Left cardiac atrium (tissue), 4 donors: ENCODE results near the gene RTN4. TPM values are rescaled to one million over a fixed set of nuclear protein-coding genes. Genes with fewer than 3 reads are reported as not detected.

Source experiments
- ATAC-seq, 2 donors: fragments of 200-7000 bp; cut with Tn5 transposase; one replicate each; pipeline ENCODE4 v1.9.1; 2020; ENCODE audit warnings: mild to moderate bottlenecking in 2 of 2, moderate library complexity in 2 of 2
- DNase-seq: peaks from one replicate; pipeline ENCODE4 v3.0.0-alpha.2; 2020
- intact Hi-C, 2 donors: fragments of 100-400 bp; cut with DNase I; formaldehyde crosslinking; loops; one replicate each; pipeline versions ENCODE4 v1.14.1 to v1.15.1; 2022 to 2023
- total RNA-seq, 2 donors: library from RNA; stranded (reverse); fragmentation: NEBNext Ultra II Directional; extraction: Animal tissue kit (Norgen Biotek cat#: 25700); gene quantifications; one replicate each; pipeline ENCODE4 v1.2.1, GENCODE V29; 2021
- donor health status: DM: no; HTN: yes; CAD: no.
- donor health status: DM: no; HTN: yes; CAD: no; lungs with severe emphysema.
- donor health status: DM: yes; HTN: yes; CAD: no.
- donor health status: Dilated cardiomyopathy.

RTN4 gene
- total RNA-seq, 2 donors from 2014 or later: 249 to 251 TPM

DNA sequence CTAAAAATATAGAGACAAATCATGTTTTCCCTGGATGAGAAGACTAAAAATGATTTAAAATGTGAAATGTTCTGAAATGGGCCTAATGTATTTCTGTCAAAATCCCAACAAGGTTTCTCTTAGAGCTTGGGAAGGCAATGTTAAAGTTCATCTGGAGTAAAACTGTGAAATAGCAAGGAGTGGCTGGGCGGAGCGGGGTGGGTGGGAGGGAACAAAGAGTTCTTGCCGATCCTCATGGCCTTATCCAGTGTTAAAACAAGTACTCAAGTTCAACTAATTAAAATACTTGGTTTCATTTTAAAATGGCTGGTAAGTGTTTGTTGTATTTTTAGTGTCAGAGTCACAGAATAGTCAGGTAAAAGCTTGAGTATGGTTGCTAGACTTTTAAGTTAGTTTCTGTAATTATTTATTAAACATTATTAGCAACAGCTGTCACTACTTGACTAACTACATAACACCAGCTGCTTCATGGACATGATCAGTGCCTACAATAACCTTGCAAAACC, 87.3 kb downstream of the RTN4 start:
- intact Hi-C loops: no loop called here
- ATAC-seq (no peak), DNase-seq (no peak)

- DNase-seq: no peak
- ATAC-seq: no peak
- intact Hi-C loops: no loop called here
Measured at GRCh38 chr2:54962511-54962910, 87.7 kb downstream of the RTN4 start.

- no peak for ATAC-seq
- intact Hi-C loops: no loop called here
- no peak for DNase-seq
Measured at GRCh38 chr2:54960164-54960563, 90.1 kb downstream of the RTN4 start.

DNA sequence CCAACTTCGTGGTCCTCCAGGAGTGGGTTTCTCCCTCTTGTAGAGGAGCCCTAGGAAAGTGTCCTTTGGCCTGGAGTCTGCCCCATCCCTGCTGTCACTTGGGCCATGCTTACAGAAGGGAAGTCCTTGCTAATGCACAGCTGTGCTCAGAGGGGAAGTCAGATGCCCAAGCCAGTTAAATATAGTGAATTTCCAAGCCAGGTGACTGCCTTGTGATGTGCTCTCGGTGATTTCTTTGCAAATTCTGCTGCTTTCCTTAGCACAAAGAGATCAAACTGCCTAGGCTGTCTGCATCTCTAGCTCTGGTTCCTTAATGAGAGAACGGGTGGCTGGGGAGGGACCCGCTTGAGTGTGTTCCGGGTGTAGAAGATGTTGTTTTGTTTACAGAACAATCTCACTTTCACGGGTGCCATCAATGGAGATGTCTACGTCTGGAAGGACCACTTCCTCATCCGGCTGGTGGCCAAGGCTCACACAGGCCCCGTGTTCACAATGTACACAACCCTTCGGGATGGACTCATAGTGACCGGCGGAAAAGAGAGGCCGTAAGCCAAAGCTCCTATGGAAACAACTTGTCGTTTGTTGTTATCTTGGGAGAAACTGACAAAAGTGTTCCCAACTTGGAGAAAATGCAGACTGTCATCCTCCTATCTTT, 91.4 kb downstream of the RTN4 start:
- intact Hi-C loops: no loop called here
- no peak for DNase-seq
- no peak for ATAC-seq

GRCh38 chr2:54957321-54957999, 92.8 kb downstream of the RTN4 start:
- DNase-seq (no peak), ATAC-seq (no peak)
- intact Hi-C loops: no loop called here

GRCh38 chr2:54956111-54956627, 94.1 kb downstream of the RTN4 start:
- ATAC-seq: no peak
- intact Hi-C loops: no loop called here

DNA sequence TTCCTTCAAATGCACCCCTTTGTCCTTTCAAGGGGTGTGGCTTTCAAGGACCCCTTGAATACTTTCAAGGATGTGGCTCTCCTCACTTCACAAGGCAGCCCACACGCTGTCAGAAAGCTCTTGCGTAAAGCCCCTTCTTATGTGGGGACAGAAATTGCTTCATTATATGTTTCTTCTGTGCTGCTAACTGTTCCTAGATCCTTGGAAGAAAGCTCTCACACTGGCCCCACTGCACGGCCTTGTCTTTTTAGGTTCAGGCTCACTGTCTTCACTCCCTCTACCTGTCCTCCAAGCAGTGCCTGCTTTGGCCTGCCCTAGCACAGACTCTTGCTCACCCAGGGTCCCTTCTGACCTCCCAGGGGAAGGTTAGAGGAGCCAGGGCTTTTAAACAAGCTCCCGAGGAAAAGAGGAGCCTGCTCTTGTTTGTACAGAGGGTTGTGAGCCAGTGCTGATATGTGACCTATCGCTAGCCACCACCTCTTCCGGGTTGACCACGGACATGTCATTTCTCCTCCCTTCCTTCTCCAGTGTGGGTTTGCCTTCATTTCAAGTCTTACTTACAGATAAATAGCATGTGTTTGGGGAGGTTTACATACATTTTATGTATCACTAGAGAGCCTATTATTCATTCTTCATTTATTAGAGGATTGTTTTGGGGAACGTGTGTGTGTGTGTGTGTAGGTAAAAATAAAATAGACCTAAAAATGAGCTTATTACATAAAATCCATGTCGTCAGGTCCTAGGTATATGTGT, 94.7 kb downstream of the RTN4 start:
- DNase-seq (no peak), ATAC-seq (no peak)
- intact Hi-C loops: no loop called here

More at GRCh38 chr2:54956111-54956627, 94.1 kb downstream of the RTN4 start:
- DNase-seq: no peak

DNA sequence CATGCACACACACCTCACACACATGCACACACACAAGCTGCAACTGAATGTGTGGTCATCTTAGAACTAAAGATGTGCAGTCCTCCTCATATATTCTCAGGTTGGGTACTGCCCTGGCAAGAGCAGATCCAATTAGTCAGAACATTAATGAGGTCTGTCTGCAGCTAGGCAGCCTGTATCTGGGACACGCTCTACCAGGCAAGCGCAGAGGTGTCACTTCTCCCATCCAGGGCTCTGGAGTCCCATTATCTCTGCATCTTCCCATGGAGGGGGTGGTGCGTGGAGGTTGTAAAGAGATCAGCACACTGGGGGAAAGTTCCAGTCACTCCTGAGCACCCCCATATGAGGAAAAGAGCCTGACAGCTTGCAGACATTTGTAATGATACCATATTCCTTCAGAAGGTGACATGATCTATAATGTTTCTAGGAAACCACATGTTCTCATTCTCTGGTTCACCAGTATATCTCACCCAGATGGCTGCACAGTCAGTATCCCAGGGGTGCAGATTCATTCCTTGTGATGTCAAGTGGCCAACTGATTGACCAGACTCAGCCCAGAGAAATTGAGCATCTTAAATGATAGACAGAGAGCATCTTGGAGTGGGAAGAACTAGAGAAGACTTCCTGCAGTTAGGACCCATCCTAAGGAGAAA, 95.4 kb downstream of the RTN4 start:
- ATAC-seq: no peak
- no peak for DNase-seq
- intact Hi-C loops: no loop called here

- ATAC-seq (no peak), DNase-seq (no peak)
- intact Hi-C loops: no loop called here
Measured at GRCh38 chr2:54954158-54954557, 96.1 kb downstream of the RTN4 start.

GRCh38 chr2:54952978-54953456, 97.2 kb downstream of the RTN4 start:
- no peak for ATAC-seq
- no peak for DNase-seq
- intact Hi-C loops: no loop called here

DNA sequence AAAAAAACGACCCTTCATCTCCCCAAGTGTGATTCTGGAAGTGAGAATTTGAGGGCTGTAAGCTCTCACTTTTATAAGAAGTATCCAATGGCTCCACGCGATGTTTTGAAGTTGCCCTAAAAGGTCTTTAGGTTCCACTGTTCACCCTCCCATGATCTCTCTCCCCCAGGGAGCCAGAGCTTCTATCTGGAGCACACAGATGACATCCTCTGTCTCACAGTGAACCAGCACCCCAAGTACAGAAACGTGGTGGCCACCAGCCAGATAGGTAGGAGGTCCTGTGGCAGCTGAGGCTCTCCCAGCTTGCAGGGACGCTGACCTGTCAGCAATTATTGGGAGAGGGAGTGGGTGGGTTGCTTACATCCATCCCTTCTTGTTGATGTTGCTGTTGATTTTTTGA, 97.8 kb downstream of the RTN4 start:
- DNase-seq (no peak), ATAC-seq (no peak)
- intact Hi-C loops: no loop called here

DNA sequence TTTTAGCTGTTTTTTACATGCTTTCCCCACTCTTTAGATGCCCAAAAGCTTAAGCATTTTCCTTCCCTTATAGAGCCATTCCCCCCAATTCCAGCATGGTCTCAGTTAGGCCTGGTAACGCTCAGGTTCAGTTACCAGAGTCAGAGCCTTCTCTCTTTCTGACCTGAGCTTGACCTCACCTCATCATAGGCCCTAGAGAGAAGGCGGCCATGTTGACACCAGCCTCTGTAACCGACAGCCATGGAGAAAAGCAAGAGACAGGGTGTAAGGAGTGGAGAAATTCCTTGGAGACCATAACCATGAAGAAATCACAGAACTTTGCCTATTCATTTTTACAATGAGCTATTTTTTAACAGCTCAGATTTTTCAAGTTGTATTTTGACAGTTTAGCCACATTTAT, 99.4 kb downstream of the RTN4 start:
- intact Hi-C loops: no loop called here
- ATAC-seq: no peak
- DNase-seq: no peak

DNA sequence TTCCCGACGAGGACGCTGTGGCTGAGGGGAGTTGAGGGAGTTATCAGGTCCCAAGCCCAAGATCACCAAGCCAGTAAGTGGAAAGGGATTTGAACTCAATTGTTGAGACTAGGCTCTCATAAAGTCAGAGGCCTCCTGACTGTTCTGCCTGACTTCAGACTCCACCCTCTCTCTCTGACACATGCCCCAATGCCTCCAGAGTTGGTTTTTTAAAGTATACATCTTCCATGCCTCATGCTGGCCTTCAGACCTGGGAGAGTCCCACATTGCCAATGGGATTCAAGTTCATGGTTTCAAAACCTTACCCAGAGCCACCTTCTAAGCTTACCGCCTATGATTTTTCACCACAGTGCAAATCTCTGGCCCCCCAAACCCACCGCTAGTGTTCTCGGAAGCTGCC, 100.8 kb downstream of the RTN4 start:
- ATAC-seq: no peak
- no peak for DNase-seq
- intact Hi-C loops: no loop called here

DNA sequence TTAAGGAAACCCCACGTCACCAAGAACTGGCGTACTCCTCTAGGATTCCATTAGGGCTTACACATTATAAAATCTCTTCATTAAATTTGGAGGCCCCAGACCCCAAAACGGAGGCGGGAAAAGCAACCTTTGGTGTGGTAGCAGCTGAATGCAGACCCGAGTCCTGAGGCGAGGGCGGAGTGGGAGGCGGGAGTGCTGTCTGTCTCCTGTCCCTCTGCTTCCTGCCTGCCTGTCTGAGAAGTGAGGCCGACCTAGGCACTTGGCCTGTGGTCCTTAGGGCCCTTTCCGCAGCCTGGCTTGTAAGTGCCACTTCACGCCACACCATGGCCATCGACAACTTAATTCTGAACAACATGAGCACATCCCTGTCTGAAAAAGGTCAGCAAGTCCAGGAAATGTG, 102.1 kb downstream of the RTN4 start:
- DNase-seq: no peak
- no peak for ATAC-seq
- intact Hi-C loops: no loop called here

GRCh38 chr2:54947646-54948045, 102.6 kb downstream of the RTN4 start:
- intact Hi-C loops: no loop called here
- no peak for DNase-seq
- no peak for ATAC-seq

- DNase-seq (no peak), ATAC-seq (no peak)
- intact Hi-C loops: no loop called here
Measured at GRCh38 chr2:54947136-54947535, 103.1 kb downstream of the RTN4 start.

GRCh38 chr2:54946220-54946805, 103.9 kb downstream of the RTN4 start:
- ATAC-seq (peak; percentile 6 to 40), DNase-seq (no peak)
- intact Hi-C loops: no loop called here

GRCh38 chr2:54945391-54946219, 104.6 kb downstream of the RTN4 start:
- peak; percentile 86 to 89 for ATAC-seq
- DNase-seq: peak; percentile 55
- intact Hi-C loops: no loop called here
